Gastroesophageal sphincter (tissue), 3 donors: ENCODE measurements around the gene CRYBA2.

Source experiments
- EP300 ChIP-seq: sonication (generic); formaldehyde crosslinking; IDR thresholded peaks from one replicate; pipeline ENCODE4 v1.6.1; 2017; ENCODE audit warnings: antibody characterized with exemption, mild to moderate bottlenecking
- POLR2A ChIP-seq, 2 donors: fragments of 450-650 bp; IDR thresholded peaks; one replicate each; pipeline ENCODE4 v1.6.1; 2017; ENCODE audit warnings: antibody characterized with exemption in 2 of 2, mild to moderate bottlenecking in 2 of 2, moderate library complexity in 1 of 2
- TF ChIP-seq, protein P1 (sequence below), 4 experiments: fragments of 200-600 bp in 2 of 4; fragments of 450-650 bp in 2 of 4; sonication (generic) in 1 of 4; IDR thresholded peaks; one replicate each; pipeline ENCODE4 v1.5.1; 2017 to 2019; ENCODE audit warnings: antibody characterized with exemption in 4 of 4, mild to moderate bottlenecking in 2 of 4, moderate library complexity in 2 of 4

- TF ChIP-seq, protein P1, sequence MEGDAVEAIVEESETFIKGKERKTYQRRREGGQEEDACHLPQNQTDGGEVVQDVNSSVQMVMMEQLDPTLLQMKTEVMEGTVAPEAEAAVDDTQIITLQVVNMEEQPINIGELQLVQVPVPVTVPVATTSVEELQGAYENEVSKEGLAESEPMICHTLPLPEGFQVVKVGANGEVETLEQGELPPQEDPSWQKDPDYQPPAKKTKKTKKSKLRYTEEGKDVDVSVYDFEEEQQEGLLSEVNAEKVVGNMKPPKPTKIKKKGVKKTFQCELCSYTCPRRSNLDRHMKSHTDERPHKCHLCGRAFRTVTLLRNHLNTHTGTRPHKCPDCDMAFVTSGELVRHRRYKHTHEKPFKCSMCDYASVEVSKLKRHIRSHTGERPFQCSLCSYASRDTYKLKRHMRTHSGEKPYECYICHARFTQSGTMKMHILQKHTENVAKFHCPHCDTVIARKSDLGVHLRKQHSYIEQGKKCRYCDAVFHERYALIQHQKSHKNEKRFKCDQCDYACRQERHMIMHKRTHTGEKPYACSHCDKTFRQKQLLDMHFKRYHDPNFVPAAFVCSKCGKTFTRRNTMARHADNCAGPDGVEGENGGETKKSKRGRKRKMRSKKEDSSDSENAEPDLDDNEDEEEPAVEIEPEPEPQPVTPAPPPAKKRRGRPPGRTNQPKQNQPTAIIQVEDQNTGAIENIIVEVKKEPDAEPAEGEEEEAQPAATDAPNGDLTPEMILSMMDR (IDR thresholded peaks at IDR 0.05): no peak
- TF ChIP-seq EP300 (no peak), POLR2A (IDR thresholded peaks at IDR 0.05) (no peak)
These were observed 37.2 kb downstream of the CRYBA2 start for GRCh38 chr2:218956039-218956438.
